HG03460 (cell line): ENCODE results near the gene TARM1.

Experiments used
- ATAC-seq: cut with Tn5 transposase; IDR thresholded peaks from one replicate; pipeline ENCODE4 v1.9.1; 2021; ENCODE audit not compliant: unreplicated experiment

The TARM1 gene

DNA sequence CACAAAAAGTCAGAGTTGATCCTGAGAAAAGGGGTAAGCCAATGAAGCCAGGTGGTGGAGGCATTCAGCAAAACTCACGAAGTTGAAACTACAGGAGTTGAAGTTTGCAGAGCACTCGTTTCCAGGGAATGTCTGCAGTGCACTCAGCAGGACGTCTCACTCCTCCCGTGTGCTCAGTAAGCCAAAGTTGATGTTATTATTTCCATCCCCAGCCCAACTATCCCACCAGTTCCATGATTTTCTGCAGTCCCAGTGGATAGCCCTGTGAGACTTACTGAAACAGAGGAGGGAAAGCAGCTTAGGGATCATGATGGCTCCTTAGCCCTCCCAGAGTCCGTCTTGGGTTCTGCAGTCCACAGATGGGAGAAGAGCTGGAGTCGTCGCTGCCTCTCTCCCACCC is at the start of gene TARM1:
TARM1 (minus strand) TSS at position 334 of the 400 bp plus-strand sequence; CDS start at position 309, 25 bp downstream.
- ATAC-seq, result no peak

DNA sequence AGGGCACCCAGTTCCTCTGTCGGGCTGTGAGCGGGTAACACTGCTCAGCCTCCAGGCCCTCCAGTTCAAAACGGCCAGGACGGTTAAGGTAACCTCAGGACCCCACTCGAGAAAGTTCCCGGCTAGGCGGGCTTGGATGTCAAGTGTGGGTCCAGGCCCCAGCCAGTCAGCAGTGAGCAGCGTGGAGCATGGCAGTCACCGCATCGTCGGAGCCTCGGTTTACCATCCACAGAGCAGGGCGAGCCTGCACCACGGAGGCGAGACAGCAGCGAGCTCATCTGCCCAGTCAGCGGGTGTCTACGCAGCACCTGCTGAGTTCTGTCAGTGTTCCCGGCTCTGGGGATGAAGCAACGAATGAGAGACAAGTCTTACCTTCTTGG is 48.4 kb upstream of the TARM1 start:
- no peak for ATAC-seq

DNA sequence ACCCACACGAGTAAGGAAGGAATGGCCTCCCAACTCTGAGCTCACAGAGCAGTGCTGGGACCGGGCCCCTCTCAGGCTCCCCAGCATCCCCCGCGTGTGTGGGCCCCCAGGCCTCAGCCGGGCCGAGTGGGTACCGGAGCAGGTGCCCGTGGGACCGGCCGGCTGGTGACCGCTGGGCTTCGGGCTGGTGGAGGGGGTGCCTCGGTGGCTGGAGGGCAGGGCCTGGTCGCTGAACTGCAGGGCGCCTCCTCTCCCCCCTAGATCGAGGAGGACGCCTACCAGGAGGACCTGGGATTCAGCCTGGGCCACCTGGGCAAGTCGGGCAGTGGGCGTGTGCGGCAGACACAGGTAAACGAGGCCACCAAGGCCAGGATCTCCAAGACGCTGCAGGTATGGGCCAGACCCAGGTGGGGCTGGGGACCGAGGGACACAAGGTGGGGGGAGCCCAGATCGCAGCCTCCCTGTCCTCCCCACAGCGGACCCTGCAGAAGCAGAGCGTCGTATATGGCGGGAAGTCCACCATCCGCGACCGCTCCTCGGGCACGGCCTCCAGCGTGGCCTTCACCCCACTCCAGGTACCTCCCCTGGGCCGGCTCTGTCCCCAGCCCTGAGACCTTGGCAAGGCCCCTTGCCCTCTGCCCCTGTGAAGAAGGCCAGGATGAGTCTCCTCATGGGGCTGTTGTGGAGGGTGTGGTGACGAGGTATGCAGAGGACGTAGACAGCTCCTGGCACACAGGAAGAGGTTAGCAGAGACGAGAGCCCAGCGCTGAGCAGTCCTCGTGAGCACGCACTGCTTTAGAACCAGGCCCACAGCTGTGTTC is 47.8 kb upstream of the TARM1 start:
- no peak for ATAC-seq

DNA sequence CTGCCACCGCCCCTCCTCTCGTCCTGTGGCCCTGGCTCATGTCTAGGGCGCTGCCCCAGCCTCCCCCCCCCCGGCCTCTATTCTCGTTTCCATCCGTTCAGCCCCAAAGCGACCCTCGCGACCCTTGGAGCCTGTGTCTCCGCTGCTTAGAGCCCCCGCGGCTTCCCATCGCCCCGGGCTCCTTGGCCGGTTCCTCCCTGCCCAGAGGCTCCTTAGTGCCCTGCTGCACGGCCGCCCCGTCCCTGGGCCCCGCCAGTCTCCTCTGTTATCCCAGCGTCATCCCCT is 47.2 kb upstream of the TARM1 start:
- ATAC-seq, result no peak

DNA sequence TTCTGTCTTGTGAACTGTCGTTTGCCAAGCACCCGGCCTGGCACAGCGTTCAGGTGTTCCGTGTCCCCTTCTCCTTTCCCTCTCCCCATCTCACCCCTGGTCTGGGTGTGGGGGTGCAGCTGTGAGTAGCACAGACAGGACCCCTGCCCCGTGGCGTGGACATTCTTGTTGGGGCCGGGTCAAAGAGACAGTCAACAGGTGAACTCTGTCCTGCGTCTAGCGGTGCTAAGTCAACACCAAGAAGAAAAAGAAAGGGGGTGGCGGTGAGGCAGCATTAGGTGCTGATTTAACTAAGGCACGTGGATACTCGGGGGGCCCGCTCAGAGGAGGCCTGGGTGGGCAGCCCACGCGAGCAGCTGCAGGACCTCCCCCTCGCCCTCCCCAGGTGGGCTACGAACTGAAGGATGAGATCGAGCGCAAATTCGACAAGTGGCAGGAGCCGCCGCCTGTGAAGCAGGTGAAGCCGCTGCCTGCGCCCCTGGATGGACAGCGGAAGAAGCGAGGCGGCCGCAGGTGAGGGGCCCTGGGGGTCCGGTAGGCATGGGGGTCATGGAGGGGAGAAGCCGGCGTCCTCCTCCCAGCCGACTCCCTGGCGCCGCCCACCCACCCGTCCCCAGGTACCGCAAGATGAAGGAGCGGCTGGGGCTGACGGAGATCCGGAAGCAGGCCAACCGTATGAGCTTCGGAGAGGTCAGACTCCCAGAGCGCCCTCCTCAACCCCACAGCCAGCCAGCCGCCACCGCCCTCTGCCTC is 46.7 kb upstream of the TARM1 start:
- no peak for ATAC-seq

DNA sequence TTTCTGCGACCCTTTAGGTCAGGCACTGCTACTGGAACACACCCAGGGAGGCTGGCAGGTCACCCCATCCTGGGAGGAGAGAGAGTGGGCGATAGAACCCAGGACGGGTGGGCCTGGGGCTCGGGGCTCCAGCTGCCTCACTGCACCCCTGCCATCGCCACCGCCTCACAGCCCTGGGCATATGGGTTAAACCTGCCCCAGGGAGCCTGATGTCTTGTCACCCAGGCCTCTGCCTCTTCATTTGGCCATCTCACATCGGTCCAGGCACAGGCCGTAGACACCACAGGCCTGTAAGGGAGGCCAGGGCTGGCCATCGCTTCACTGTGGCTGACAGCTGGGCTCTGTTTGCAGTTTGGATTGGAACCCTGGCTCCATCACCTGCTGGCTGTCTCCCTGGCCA is 44.5 kb upstream of the TARM1 start:
- ATAC-seq, result no peak

DNA sequence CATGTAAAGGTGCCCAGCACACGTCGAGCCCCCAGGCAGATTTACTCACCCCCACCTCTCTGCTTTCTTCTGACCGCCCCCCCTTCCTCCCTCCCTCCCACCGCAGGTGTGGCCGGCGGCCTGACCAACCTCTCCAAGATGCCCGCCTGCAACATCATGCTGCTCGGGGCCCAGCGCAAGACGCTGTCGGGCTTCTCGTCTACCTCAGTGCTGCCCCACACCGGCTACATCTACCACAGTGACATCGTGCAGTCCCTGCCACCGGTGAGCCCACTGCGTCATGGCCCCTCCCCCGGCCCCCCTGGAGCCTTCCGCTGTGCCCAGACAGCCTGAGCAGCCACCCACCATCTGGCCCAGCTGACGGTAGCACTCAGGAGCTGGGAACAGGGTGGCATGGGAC is 43.2 kb upstream of the TARM1 start:
- no peak for ATAC-seq

DNA sequence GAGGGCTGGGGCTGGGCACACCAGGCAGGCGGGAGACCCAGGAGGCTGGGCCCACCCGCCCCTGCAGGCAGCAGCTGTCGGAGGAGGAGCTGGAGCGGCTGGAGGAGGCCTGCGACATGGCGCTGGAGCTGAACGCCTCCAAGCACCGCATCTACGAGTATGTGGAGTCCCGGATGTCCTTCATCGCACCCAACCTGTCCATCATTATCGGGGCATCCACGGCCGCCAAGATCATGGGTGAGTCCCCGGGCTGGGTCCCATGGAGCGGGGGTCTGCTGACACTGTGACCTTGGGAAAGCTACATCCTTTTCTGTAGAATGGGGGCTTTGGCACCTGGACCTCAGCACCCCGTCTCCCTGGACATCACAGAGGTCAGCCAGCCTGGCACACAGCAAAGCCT is 42.5 kb upstream of the TARM1 start:
- ATAC-seq, result no peak

DNA sequence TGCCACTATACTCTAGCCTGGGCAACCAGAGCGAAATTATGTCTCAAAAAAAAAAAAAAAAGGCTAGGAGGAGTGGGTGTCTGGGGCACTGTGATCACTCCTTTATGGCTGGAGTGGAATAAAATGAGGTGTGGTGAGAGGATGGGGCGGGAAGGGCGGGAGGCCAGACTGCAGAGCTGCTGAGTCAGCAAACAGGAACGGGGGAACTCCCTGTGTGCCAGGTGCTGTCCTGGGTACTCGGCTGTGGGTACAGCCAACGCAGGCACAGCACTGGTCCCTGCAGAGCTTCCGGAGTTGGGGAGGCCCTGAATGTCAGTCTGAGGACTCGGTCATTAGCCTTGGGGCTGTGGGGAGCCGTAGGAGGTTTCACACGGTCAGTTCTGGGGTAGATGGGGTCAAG is 40.1 kb upstream of the TARM1 start:
- no peak for ATAC-seq

DNA sequence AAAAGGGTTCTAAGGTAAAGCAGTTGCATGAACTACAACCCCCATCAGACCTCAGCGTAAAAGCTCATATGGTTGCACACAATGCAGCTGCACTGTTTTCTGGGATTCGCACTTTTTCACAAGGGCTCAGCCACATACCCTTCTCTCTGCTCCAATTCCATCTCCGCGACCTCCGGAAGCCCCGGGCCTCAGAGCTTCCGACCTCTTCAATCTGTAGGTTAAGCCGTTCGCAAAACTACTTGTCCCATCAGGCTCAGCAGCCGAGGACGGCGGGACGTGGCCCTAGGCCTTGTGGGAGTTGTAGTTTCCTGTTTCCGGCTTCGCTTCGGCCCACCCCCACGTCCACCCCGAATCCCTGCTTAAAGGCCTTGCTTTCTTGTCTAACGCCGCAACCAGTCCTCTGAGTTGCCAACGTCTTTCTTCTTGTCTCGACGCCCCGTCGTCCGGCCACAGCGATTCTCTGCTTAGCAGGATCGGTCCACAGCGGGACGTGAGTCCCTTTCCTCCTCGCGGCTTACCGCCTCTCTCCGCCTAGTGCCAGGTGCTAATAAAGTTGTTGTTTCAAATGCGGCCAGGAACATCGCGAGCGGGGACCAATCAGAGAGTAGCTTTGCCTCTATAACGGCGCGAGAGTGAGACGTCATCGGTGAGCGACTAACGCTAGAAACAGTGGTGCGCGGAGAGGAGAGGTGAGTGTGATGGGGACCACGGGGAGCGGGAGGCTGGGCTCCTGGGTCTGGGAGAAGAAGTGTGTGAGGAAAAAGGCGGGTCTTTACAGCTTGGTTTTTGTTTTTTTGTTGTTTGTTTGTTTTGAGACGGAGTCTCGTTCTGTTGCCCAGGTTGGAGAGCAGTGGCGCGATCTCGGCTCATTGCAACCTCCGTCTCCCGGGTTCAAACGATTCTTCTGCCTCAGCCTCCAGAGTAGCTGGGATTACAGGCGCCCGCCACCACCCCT is 34.2 kb upstream of the TARM1 start, which contains the start of the genes PRPF31 and TFPT:
PRPF31 (plus strand) TSS at position 646 of the 955 bp plus-strand sequence. CDS start 2,525 bp downstream, outside the sequence.
TFPT (minus strand) TSS at position 549 of the 955 bp plus-strand sequence; CDS start at position 161, 388 bp downstream.
- peak; percentile 65 for ATAC-seq

DNA sequence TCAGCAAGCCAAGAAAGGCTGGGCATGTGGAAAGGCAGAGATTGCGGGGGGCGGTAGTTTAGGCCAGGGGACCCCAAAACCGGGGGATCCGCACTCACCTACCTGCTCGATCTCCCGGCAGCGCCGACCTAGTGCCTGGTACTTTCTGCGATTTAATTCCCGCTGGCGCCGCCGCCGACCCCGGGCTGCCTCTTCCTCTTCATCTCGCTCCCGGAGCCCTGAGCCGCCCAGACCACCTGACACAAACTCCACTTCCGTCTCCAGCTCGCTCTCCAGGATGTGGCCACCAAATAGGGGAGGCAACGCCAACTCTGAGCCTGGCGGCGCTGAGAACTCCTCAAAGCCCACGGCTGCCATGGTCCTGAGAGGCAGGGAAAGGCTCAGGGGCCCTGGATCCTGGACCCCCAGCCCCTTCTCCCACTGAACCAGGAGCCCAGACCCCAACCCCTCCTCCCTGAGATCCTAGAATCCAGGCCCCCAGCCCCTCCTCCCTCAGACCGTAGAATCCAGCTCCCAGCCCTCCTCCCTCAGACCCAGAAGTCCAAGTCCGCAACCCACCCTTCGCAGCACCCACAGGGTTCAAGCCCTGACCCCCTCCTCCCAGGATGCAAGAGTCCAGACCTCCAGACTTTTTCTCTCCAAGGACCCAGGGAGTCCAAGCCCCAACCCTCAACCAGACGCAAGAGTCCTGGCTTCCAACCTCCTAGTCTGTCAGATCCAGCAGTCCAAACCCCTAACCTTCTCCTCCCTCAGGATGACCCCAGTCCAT is 33.4 kb upstream of the TARM1 start:
- ATAC-seq, result no peak

DNA sequence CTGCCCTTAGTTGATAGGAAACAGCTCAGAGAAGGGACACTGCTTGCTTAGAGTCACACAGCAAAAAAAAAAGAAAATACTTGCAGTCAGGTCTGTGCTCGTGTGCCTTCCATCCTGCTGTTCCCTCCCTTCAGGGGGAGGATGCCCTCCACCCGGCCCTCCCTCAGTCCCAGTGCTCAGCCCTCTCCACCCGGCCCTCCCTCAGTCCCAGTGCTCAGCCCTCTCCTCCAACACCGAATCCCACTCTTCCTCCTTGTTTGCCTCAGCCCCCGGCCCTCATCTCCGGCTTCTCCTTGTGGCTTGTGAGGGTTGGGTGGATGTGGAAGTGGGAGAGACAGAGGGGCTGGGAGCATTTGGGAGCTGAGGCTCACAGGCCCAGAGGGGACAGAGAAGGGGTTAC is 28.5 kb upstream of the TARM1 start:
- no peak for ATAC-seq

DNA sequence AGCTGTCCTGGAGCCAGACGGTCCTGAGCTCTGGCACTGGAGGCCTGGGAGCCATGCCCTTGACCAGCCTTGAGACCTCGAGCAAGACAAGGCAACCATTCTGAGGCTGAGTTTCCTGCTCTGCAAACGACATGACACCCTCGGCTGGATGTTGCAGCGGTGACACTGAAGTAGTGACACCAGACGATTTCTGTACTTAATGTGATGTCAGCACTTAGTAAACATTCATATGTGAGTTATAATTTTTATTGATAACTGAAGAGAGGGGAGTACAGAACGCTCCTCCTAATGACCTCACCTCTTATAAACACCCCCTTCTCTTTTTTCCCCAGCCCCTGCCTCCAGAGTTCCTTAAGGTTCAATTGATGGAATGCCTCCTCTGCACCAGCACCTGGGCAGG is 27.3 kb upstream of the TARM1 start:
- no peak for ATAC-seq

DNA sequence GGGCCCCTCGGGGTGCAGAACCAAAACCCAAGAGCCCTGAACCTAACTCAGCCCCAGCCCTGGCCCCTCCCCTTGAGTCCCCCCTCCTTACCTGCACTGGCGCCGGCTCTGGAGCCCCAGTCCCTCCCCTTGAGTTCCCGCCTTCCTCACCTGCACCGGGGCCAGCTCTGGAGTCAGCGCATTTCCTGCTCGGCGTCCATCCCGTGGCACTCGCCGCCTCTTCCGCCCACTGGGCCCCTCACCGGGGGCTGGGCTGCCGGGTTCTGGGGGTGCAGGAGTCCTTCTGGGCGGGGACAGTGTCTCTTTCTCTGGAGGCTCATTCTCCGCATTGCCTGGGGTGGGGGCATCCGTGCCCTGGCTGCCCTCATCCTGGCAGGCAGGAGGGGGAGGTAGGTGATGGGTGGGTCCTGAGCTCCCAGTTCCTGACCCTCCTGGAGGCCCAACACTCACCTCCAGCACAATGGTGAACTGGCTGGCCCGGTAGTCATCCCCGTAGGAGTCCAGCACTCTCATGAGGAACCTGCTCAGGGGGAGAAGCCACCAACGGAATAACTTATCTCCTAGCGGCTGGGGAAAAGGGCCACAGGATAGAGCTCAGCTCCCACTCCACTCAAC is 26.8 kb upstream of the TARM1 start:
- ATAC-seq, result no peak

DNA sequence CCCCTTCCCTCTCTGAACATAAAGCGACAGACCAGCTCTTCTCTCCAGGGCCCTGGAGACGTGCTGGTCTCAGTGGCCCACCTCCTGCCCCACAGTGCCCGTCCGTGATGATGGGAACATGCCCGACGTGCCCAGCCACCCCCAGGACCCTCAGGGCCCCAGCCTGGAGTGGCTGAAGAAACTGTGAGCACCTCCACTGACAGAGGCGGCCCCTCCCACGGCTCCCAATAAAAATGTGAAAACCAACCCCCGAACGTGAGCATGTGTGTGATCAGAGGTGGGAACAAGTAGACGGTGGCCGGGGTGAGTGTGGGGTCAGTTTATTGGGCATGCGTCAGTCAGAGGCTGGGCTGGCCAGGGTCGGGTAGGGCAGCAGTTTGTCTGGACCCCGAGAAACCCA is 25.6 kb upstream of the TARM1 start:
- no peak for ATAC-seq

DNA sequence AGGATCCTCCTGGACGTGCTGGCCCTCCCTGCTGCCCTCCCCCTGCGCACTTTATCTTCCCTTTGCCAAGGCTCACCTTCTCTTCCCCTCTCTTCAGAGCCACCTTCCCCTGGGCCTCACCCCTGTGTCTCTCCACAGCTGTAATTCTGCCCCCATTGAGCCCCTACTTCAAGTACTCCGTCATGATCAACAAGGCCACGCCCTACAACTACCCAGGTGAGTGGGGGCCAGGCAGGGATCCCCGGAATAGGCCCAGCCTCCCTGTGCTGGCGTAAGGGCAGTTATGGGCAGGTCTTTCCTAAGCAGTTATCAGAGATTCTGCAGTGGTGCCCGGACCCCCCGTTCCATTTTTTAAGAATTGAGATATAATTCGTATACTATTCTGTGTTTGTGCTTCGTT is 24.6 kb upstream of the TARM1 start:
- no peak for ATAC-seq

DNA sequence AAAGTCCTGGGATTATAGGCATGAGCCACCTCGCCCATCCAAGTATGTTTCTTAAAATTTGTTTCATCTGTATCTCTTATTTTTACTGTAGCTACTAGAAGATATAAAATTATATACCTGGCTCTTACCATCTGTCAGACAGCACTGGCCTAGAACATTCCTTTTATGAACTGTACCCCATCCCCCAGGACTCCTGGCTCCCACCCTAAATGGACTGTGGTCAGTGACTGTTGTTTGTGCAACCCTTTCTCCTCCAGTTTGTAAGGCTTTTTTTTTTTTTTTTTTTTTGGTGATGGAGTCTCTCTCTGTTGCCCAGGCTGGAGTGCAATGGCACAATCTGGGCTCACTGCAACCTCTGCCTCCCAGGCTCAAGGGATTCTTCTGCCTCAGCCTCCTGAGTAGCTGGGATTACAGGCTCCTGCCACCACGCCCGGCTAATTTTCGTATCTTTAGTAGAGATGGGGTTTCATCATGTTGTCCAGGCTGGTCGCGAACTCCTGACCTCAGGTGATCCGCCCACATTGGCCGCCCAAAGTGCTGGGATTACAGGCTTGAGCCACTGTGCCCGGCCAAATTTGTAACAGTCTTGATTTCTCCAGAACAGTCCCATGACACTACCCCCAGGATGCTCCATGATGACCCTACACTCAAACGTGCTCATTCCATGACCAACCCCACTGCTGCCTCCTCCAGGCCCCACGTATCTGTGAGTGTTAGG is 24.0 kb upstream of the TARM1 start:
- no peak for ATAC-seq

DNA sequence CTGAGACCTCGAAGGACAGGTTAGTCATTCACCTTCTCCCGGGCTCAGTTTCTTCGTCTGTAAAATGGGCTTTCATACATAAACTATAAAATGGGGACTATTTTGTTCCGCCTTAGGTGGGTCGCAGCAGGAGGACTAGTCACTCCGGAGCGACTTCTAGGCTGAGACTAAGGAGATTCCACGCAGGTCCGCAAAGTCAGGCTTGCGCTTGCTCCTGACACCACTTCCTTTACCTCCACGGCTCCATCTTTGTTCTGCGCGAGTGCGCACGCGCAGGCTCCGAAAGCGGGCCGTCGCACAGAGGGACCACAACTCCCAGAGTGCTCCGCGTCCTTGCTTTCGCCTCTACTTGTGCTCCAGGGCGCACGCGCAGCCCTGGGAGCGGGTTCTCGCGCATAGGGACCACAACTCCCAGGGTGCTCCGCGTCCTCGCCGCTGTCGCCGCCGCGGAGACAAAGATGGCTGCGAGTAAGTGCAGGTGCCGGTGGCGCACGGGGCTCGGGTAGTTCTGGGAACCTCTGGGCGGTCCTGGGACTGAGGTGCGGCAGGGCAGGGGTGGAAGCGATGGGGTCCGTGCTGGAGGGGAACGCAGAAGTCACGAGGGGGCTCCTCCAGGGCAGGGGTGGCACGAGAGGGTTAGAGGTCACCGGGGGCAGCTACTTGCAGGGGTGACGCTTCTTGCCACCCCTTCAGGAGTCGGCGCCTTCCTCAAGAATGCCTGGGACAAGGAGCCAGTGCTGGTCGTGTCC is 21.4 kb upstream of the TARM1 start, which contains the start of gene NDUFA3:
NDUFA3 (plus strand) TSS at position 435 of the 749 bp plus-strand sequence; CDS start at position 459, 24 bp downstream.
- ATAC-seq, result peak; percentile 92

DNA sequence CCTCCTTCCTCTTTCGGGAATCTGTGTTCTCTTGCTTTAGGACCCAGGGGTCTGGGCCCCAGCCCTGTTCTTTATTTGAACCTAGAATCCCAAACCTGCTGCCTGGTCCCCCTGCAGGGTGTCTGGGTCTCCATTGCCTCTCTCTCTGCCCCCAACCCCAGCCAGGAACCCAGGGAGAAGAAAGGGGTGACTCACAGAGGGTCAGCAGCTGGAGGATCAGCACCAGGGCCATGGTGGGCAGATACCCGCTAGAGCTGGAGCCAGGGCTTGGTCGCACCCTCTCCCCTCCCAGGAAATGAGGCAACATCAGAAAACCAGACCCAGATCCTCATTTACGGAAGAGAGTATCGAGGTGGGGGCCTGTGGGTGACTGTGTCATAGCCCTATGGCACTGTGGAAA is 19.4 kb upstream of the TARM1 start, which contains the start of gene OSCAR:
OSCAR (minus strand) TSS at position 243 of the 400 bp plus-strand sequence; CDS start at position 232, 11 bp downstream.
- ATAC-seq, result no peak
